Stomach (tissue), 4 donors: ENCODE measurements around the gene NDUFS5.
"Not testable (repeated sequence)": the region's sequence is repeated elsewhere in the genome, so short reads cannot be mapped to it uniquely, and the experiment has no call there.

Experiments used
- EP300 ChIP-seq: sonication (generic); formaldehyde crosslinking; IDR thresholded peaks from one replicate; pipeline ENCODE4 v1.6.1; 2017; ENCODE audit warnings: antibody characterized with exemption
- POLR2A ChIP-seq, 4 donors: fragments of 450-650 bp; IDR thresholded peaks; one replicate each; pipeline ENCODE4 v1.6.1; 2016; ENCODE audit warnings: antibody characterized with exemption in 4 of 4, control low read depth in 2 of 4, mild to moderate bottlenecking in 1 of 4, moderate library complexity in 1 of 4
- POLR2AphosphoS5 ChIP-seq, 3 donors: sonication (generic); formaldehyde crosslinking; IDR thresholded peaks; one replicate each; pipeline ENCODE4 v1.6.1; 2016; ENCODE audit warnings: antibody characterized with exemption in 3 of 3
- TF ChIP-seq, protein P1 (sequence below), 7 experiments: fragments of 450-650 bp in 4 of 7; fragments of 200-600 bp in 3 of 7; sonication (generic) in 3 of 7; IDR thresholded peaks; one replicate each; pipeline ENCODE4 v1.5.1; 2016 to 2019; ENCODE audit warnings: antibody characterized with exemption in 7 of 7, control low read depth in 2 of 7, mild to moderate bottlenecking in 1 of 7

DNA sequence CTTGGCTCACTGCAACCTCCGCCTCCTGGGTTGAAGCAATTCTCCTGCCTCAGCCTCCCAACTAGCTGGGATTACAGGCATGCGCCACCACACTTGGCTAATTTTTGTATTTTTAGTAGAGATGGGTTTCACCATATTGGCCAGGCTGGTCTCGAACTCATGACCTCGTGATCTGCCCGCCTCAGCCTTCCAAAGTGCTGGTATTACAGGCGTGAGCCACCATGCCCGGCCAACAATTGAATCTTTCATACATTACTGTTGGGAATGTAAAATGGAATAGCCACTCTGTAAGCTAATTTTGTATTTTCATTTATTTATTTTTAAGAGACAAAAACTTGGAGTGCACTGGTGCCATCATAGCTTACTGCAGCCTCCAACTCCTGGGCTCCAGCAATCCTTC is 35.4 kb downstream of the NDUFS5 start:
- TF ChIP-seq, protein P1, sequence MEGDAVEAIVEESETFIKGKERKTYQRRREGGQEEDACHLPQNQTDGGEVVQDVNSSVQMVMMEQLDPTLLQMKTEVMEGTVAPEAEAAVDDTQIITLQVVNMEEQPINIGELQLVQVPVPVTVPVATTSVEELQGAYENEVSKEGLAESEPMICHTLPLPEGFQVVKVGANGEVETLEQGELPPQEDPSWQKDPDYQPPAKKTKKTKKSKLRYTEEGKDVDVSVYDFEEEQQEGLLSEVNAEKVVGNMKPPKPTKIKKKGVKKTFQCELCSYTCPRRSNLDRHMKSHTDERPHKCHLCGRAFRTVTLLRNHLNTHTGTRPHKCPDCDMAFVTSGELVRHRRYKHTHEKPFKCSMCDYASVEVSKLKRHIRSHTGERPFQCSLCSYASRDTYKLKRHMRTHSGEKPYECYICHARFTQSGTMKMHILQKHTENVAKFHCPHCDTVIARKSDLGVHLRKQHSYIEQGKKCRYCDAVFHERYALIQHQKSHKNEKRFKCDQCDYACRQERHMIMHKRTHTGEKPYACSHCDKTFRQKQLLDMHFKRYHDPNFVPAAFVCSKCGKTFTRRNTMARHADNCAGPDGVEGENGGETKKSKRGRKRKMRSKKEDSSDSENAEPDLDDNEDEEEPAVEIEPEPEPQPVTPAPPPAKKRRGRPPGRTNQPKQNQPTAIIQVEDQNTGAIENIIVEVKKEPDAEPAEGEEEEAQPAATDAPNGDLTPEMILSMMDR (IDR thresholded peaks at IDR 0.05), result not testable (repeated sequence)
- TF ChIP-seq POLR2AphosphoS5 (IDR thresholded peaks at IDR 0.05); POLR2A (IDR thresholded peaks at IDR 0.05); EP300: not testable (repeated sequence)
